DMS114 treated with DMSO at 0.1 percent for 48 hours (cell line): ENCODE measurements around the gene CPSF3.
"Not testable (repeated sequence)": the region's sequence is repeated elsewhere in the genome, so short reads cannot be mapped to it uniquely, and the experiment has no call there.

Source experiments
- DNase-seq: peaks from one replicate; lab custom pipeline; 2025; ENCODE audit not compliant: unreplicated experiment; lab: John Stamatoyannopoulos, UW

CPSF3 gene

GRCh38 chr2:9498210-9498609, 74.8 kb downstream of the CPSF3 start:
- no peak for DNase-seq

- DNase-seq = no peak
These were observed 85.5 kb downstream of the CPSF3 start for GRCh38 chr2:9508931-9509330.

- not testable (repeated sequence) for DNase-seq
These were observed 90.5 kb downstream of the CPSF3 start for GRCh38 chr2:9513946-9514345.

GRCh38 chr2:9517118-9517782, 93.8 kb downstream of the CPSF3 start:
- DNase-seq = no peak

- no peak for DNase-seq
These were observed 94.7 kb downstream of the CPSF3 start for GRCh38 chr2:9518163-9518562.

- no peak for DNase-seq
These were observed 95.3 kb downstream of the CPSF3 start for GRCh38 chr2:9518780-9519179.

- DNase-seq = no peak
These were observed 95.8 kb downstream of the CPSF3 start for GRCh38 chr2:9519250-9519649.
